Germinal center (tissue), 1 donor: ENCODE results near the gene SRC.

Experiments
- DNase-seq: peaks from one replicate; pipeline ENCODE4 v3.0.0; 2012; ENCODE audit warnings: mixed read lengths, low spot score

The SRC gene

DNA sequence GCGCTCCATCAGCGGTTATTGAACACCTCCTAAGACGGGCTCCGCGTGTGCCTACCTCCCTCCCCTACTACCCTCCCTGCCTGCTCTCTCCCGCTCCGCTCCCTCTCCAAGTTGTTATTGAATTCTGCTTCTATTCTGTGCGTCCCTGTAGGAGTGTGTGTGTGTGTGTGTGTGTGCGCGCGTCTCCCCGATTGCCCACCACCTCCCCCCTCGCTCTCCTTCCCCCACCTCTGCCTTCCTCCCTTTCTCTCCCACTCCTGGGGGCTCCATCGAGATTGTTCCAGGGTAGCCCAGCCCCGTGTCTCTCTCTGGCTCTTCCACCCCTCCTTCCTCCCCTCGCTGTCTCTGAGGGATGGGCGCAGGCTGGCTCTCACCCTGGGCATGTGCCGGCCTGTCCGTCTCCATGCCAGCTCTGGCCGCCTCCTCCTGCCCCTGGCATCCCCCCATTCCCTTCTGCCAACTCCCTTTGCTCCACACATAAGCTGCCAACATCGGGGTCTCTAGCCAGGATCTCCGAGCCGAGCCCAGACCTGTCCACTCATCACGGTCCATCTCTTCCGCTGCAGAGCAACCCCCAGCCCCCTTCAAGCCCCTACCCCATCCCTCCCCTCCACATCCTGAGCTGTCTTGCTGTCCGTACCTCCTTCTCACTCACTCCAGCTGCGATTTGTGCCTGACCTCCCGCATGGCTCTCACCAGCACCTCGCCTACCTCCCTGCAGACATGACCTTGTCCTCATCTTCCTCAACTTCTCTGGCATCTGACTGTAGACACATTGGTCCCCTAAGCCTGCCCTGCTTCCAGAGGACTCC, 68.5 kb downstream of the SRC start:
- no peak for DNase-seq

DNA sequence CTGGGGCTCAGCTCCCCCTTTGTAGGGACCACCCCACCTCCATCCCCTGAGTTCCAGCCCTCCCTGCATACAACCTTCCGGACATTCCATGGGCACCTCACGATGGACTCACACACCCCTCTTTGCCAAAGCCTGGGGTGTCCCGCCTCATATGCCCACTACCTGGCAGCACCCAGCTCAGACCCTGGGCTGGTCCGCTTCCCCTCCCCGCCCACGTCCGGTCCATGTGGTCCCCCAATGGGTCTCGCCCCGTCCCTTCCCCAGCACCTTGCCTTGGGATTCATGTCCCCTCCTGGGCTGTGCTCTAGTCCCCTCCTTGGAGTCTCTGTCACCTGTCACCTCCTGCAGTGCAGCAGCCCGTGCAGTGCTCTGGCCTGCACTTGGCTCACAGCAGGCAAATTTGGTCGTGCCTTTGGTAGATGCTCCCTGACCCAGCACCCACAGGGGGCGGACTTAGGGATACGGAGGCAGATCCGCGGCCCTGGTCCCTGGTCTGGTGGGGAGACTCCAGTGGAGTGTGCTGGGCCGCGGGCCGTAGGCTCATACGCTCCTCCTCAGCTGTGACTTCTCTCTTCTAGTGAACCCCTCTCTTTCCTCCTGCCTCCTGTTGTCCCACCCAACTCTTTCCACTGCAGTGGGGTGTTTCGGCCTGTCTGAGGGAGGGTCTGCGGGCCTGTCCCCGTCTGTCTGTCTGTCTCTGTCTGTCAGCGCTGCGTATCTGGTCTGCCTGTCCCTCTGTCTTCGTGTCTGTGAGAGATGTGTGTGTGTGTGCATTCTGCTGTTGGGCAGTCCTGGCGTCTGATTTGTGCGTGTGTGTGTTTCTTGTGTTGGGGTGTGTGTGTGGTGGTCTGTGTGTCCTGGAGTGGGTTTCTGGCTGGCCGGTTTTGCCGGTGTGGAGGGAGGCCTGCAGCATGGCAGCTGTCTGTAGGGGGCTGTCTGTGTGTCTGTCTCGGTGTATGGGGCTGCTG, 69.5 kb downstream of the SRC start:
- DNase-seq, result no peak

GRCh38 chr20:37416100-37416847, 70.3 kb downstream of the SRC start:
- DNase-seq, result no peak

- DNase-seq, result no peak
Observed at GRCh38 chr20:37416848-37417616, 71.1 kb downstream of the SRC start.

DNA sequence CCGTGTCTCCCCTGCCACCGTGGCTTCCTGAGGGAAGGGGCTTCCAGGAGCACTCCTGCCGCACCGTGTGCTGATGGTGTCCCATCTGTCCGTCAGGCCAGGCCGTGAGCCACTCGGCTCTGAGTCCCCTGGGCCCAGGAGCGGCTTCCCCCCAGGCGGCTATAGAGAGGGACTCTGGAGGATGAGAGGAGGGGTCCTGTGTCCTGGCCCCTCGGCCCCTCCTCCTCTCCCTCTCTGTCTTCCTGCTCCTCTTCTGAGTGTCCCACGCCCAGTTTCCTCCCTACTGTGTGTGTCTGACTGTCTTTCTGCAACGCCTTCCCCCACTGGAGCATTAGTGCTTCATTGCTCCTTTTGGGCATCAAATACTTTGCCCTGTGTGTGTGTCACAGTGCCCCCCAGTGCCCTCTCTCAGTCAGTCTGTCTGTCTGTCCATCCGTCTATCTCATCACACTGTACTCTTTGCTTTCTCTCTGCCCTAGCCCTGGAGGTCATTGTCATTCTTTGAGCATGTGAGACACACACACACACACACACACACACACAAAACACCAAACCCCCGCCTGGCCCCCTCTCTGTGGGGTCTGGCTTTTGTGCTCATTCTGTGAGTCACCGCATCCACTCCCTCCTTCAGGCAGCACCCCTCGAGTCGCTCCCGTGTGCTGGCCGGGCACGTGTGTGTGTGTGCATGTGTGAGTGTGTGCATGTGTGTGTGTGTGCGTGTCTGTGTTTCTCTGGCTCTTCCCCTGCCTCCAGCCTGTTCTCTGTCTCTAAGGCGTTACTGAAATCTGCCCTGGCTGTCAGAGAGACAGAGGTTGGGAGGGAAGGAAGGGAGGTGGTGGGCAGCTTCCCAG, 71.9 kb downstream of the SRC start:
- DNase-seq, result no peak

DNA sequence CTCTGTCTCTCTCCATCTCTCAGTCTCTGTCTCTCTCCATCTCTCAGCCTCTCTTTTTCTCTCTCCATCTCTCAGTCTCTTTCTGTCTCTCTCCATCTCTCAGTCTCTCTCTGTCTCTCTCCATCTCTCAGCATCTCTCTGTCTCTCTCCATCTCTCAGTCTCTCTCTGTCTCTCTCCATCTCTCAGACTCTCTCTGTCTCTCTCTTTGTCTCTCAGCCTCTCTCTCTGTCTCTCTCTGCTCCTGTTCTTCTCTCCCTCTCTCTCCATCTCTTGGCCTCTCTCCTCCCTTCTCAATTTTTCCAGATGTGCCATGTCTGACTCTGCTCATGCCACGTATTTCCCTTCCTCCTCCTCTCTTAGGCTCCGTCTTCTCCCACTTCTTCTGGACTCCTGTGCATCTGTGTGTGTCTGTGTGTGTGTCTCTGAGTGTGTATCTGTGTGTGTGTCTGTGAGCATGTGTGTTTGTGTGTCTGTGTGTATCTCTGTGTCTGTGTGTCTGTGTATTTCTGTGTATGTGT, 72.7 kb downstream of the SRC start:
- DNase-seq, result no peak

DNA sequence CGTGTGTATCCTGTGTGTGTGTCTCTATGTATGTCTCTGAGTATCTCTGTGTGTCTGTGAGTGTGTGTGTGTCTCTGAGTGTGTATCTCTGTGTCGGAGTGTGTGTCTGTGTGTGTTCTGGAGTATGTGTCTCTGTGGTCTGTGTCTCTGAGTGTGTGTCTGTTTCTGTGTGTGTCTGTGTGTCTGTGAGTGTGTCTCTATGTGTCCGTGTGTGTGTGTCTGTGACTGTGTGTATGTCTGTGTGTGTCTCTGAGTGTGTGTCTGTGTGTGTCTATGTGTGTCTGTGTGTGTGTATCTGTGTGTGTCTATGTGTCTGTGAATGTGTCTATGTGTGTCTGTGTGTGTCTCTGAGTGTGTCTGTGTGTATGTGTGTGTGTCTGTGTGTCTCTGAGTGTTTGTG, 73.4 kb downstream of the SRC start:
- no peak for DNase-seq

DNA sequence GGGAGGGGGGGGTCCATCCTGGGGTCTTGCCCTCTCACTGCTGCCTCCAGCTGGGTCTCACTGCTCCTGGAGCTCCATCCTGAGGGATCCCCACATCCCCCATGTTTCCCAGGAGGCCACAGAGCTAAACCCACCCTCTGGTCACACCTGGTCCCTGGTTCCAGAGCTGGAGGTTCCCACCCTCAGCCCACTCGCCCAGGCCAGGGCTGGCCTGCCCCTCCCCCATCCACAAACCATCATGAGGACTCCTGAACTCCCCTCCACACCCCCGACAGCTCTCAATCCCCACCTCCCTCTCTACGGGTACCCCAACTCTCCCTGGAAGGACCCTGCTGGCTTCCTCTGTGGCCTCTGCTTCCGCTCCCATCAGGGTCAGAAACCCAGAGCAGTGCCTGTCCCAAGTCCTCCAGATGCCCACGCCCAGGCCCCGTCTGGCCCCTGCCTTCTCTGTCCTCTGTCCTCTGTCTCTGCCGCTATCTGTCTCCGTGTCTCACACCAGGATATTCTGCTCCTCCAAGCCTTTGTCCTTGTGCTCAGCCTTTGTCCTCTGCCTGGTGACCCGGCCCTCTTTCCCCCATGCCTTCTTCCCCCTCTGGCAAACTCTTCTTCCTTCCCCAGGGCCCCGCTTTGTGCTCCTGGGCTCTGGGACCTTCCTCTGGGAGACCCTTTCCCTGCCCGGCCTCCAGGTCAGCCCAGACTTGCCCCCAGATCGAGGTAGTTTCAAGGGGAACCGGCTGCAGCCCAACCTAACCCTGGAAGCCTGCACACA, 74.0 kb downstream of the SRC start:
- DNase-seq, result no peak

DNA sequence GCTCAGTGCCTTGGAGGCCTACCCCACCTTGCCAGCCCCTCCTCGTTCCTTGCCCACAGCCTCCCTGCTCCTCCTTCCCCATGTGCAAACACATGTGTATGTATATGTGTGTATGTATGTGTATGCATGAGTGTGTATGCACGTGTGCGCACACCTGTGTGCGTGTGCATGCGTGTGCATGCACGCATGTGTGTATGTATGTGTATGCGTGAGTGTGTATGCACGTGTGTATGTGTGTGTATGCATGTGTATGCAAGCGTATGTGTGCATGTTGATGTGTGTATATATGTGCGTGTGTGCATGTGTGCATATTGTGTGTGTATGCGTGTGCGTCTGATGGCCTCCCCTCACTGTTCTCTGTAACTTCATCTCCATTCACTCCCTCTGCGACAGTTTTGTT, 74.7 kb downstream of the SRC start:
- DNase-seq, result no peak

GRCh38 chr20:37421060-37421905, 75.3 kb downstream of the SRC start:
- DNase-seq, result no peak

- no peak for DNase-seq
Observed at GRCh38 chr20:37421988-37422387, 76.0 kb downstream of the SRC start.

GRCh38 chr20:37422791-37423286, 76.9 kb downstream of the SRC start:
- no peak for DNase-seq

GRCh38 chr20:37423545-37423944, 77.6 kb downstream of the SRC start:
- DNase-seq, result no peak

- no peak for DNase-seq
Observed at GRCh38 chr20:37424062-37424851, 78.3 kb downstream of the SRC start.

DNA sequence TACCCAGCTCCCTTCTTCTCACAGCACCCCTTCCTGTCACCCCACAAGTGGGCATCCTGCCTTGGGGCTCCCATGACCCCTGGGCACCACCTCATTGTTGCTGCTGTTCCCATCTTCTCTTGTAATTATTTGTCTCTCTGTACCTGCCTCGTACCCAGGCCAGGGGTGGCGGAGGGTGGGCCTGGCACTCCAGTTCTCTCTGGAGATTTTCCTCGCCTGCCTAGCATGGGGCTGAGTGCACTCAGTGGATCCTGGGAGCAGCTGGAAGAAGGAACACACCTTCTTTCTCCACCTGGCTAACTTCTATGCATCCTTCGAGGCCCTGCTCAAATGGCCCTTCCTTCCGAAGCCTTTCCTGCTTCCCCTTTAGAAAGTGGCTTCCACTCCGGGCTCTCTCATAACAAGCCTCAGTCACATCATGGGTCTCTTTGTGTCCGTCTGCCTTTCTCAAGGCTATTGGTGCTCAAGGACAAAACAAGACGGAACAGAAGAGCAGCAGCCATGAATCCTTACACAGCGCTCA, 79.2 kb downstream of the SRC start:
- DNase-seq, result no peak

DNA sequence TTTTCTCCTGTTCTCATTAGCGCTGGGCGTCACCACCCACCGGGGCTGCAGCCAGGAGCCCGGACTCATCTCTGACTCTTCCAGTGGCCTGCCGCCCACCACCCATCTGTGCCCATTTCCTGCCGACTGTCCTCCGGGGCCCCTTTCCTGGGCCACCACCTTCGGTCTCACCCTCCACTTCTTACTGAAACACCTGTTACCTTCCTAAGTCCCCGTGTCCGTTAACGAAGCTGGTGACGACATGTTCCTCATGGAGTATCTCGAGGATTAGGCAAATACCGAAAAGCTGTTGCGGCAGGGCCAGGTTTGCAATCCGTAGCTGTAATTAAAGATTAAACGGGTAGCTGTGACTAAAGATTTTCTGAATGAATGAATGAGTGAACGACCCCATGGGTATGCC, 80.2 kb downstream of the SRC start:
- DNase-seq, result no peak

DNA sequence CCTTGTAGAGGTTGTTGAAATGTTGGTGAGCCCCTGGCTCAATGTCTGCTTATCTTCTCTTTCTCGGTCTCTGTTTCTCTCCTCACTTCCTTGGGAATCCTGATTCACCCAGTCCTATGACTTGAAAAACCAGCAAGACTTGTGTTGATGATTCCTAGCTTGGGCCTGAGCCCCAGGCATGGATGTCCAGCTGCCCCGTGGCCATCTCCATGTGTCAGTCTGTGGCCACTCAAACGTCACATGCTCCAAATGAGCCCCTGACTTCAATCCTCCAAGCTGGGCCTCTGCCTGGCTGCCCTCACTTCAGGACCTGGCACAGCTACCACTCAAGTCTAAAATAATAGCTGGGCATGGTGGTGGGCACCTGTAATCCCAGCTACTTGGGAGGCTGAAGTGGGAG, 81.0 kb downstream of the SRC start:
- no peak for DNase-seq
